ENCODE measurements around the gene PLIN3.
"Not testable (repeated sequence)": the region's sequence is repeated elsewhere in the genome, so short reads cannot be mapped to it uniquely, and the experiment has no call there.

The PLIN3 gene

GRCh38 chr19:4906963-4907362 is 39.5 kb upstream of the PLIN3 start:
- TF ChIP-seq ZNF274 (IDR thresholded peaks at IDR 0.05; ENCODE audit: low read depth, low read length) = no peak
- H3K4me3 ChIP-seq (ENCODE audit: low read length) = no peak overlapping the region

- TF ChIP-seq ZNF274 (IDR thresholded peaks at IDR 0.05; ENCODE audit: low read depth, low read length) = no peak
- no peak overlapping the region for H3K4me3 ChIP-seq (ENCODE audit: low read length)
Measured at GRCh38 chr19:4904481-4904880, 37.0 kb upstream of the PLIN3 start.

GRCh38 chr19:4902796-4903195 is 35.3 kb upstream of the PLIN3 start, which contains the start of gene ARRDC5:
Gene ARRDC5, minus strand, starts transcription at chr19:4902896. Its CDS starts 71 bp downstream, at chr19:4902825.
- no peak within 1 kb of the TSS for H3K4me3 ChIP-seq (ENCODE audit: low read length)
- no peak for TF ChIP-seq ZNF274 (IDR thresholded peaks at IDR 0.05; ENCODE audit: low read depth, low read length)

GRCh38 chr19:4900879-4901278 is 33.4 kb upstream of the PLIN3 start:
- H3K4me3 ChIP-seq (ENCODE audit: low read length) = not testable (repeated sequence)

- TF ChIP-seq ZNF274 (IDR thresholded peaks at IDR 0.05; ENCODE audit: low read depth, low read length) = no peak
- no peak overlapping the region for H3K4me3 ChIP-seq (ENCODE audit: low read length)
Measured at GRCh38 chr19:4897146-4897545, 29.7 kb upstream of the PLIN3 start.

GRCh38 chr19:4896372-4896771 is 28.9 kb upstream of the PLIN3 start:
- no peak for TF ChIP-seq ZNF274 (IDR thresholded peaks at IDR 0.05; ENCODE audit: low read depth, low read length)

GRCh38 chr19:4892962-4893361 is 25.5 kb upstream of the PLIN3 start:
- H3K4me3 ChIP-seq (ENCODE audit: low read length) = not testable (repeated sequence)

More at GRCh38 chr19:4896372-4896771, 28.9 kb upstream of the PLIN3 start:
- no peak overlapping the region for H3K4me3 ChIP-seq (ENCODE audit: low read length)

- TF ChIP-seq ZNF274 (IDR thresholded peaks at IDR 0.05; ENCODE audit: low read depth, low read length) = no peak
- no peak overlapping the region for H3K4me3 ChIP-seq (ENCODE audit: low read length)
Measured at GRCh38 chr19:4891066-4891465, 23.6 kb upstream of the PLIN3 start.

GRCh38 chr19:4889034-4889815 is 21.8 kb upstream of the PLIN3 start:
- TF ChIP-seq ZNF274 (IDR thresholded peaks at IDR 0.05; ENCODE audit: low read depth, low read length) = no peak
- H3K4me3 ChIP-seq (ENCODE audit: low read length) = no peak overlapping the region

- H3K4me3 ChIP-seq (ENCODE audit: low read length) = not testable (repeated sequence)
Measured at GRCh38 chr19:4887803-4888202, 20.3 kb upstream of the PLIN3 start.

GRCh38 chr19:4884993-4885392 is 17.5 kb upstream of the PLIN3 start:
- not testable (repeated sequence) for H3K4me3 ChIP-seq (ENCODE audit: low read length)

- not testable (repeated sequence) for H3K4me3 ChIP-seq (ENCODE audit: low read length)
Measured at GRCh38 chr19:4882874-4883273, 15.4 kb upstream of the PLIN3 start.

- no peak for TF ChIP-seq ZNF274 (IDR thresholded peaks at IDR 0.05; ENCODE audit: low read depth, low read length)
- H3K4me3 ChIP-seq (ENCODE audit: low read length) = no peak overlapping the region
Measured at GRCh38 chr19:4879041-4879440, 11.6 kb upstream of the PLIN3 start.

GRCh38 chr19:4878491-4878968 is 11.1 kb upstream of the PLIN3 start:
- H3K4me3 ChIP-seq (ENCODE audit: low read length) = no peak overlapping the region
- TF ChIP-seq ZNF274 (IDR thresholded peaks at IDR 0.05; ENCODE audit: low read depth, low read length) = no peak

GRCh38 chr19:4877753-4878490 is 10.5 kb upstream of the PLIN3 start:
- TF ChIP-seq ZNF274 (IDR thresholded peaks at IDR 0.05; ENCODE audit: low read depth, low read length) = no peak
- H3K4me3 ChIP-seq (ENCODE audit: low read length) = no peak overlapping the region

All from GM08714 (cell line).